ENCODE data around the gene AP5S1.
"Not testable (repeated sequence)": the region's sequence is repeated elsewhere in the genome, so short reads cannot be mapped to it uniquely, and the experiment has no call there.

Gene AP5S1

GRCh38 chr20:3820048-3820900 lies at the start of gene AP5S1:
Gene AP5S1 (plus strand): TSS chr20:3820547. CDS start chr20:3822118, 1,571 bp downstream.
- DNase-seq (ENCODE audit: low spot score): peak; percentile 92

DNA sequence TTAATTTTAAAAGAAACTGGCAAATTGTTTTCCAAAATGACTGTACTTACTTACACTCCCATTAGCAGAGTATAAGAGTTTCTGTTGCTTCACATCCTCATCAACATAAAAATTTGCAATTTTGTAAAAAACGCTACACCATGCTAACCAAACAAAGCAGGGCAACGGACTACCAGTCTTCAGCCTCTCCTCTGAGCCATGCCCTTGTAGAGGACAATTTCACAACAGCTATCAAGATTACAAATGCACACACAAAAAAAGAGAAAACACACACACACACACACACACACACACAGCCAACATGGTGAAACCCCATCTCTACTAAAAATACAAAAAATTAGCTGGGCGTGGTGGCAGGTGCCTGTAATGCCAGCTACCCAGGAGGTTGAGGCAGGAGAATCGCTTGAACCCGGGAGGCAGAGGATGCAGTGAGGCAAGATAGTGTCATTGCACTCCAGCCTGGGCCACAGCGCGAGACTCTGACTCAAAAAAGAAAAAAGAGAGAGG lies 48.7 kb upstream of the AP5S1 start:
- DNase-seq (ENCODE audit: low spot score): no peak

- DNase-seq (ENCODE audit: low spot score): no peak
Observed at GRCh38 chr20:3775457-3776108, 44.8 kb upstream of the AP5S1 start.

DNA sequence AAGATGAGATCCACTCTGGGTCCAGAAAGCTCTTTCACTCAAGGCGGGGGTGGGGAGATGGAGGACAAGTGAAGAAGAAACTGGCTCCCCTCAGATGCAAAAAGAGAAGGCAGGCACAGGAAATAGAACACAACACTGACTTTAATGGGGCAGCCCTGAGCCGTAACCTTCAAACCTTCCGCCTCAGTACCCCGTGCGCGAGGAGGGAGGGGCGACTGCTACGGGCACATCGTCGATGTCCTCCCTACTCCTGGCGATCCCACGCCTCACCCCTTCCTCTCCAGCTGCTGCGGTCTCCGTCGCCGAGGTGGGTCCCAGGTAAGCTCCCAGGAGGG lies 43.0 kb upstream of the AP5S1 start:
- DNase-seq (ENCODE audit: low spot score): no peak

DNA sequence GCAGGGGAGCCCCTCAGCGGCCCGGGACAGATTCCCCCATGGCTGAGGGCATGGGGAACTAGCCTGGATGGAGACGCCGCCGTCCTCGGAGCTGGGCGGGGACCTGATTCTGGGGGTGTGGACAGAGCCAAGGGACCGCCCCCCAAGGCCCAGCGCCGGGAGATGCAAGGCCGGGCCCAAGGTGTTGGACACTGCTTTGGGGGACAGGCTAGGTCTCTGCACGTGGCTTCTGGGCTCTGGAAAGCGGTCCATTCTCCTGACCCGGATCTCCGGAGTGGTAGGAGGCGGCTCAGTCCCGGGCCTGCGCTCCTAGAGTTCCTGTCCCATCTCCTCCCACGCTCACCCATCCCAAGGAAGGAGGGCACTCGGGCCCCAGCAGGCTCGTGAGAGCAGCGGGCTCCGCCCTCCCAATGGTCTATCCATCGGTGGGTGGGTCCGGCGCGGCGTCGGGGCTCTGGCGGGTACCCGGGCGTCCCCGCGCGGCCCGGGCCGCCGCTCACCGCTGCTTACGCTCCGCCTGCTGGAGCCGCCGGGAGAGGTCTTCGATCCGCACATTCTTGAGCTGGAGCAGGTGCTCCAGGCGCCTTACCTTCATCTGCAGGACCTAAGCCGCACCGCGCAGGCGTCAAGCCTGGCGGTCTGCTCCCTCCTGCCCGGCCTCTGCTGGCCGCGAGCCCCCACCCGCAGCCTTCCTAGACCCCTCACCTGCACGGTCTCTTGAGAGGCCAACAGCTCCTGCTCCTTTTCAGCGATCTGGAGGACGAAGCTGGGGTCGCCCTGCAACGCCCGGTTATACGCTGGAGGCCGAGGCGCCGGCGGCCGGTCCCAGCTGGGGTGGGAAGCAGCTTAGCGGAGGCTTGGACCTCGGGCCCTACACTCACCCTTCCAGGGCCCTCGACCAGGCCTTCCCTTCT lies 42.4 kb upstream of the AP5S1 start:
- DNase-seq (ENCODE audit: low spot score): peak; percentile 84

- no peak for DNase-seq (ENCODE audit: low spot score)
Observed at GRCh38 chr20:3778976-3779375, 41.4 kb upstream of the AP5S1 start.

DNA sequence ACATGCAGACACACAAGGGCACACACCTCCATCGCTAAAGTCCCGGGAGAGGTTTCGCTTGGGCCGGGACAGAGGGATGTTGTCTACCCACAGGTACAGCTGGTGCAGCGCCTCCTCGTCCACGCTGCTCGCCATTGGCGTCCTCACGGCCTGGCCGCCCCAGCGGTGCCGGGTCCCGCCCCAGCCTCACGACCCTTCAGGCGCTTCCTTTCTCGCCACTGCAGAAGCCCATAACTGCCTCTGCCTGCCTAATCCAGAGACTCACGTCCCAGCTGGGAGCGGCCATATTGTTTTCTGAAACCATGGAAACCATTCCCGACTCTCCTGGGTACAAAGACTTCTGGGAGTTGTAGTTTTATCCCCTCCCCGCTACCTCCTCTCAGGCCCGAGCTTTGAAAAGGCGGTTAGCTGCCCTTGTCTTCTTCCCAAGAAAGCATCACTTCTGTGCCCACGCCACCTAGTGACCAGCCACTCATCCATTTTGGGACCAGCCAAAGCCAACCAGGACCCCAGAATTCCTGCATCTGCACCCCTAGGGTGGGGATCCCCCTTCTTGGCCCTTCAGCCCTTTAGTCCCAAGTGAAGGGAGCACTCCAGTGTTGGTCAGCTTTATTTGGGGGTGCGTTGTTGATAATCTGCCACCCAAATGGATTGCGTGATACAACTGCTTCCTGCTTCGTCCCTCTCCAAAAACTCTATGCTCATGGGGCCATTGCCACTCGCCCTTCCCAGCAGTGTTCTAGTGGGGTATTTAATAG lies 39.0 kb upstream of the AP5S1 start, which contains the start of gene SPEF1:
TSS of gene SPEF1 (minus strand) at position 296 of the 758 bp plus-strand sequence. CDS start at position 135, 161 bp downstream.
- peak; percentile 96 for DNase-seq (ENCODE audit: low spot score)

DNA sequence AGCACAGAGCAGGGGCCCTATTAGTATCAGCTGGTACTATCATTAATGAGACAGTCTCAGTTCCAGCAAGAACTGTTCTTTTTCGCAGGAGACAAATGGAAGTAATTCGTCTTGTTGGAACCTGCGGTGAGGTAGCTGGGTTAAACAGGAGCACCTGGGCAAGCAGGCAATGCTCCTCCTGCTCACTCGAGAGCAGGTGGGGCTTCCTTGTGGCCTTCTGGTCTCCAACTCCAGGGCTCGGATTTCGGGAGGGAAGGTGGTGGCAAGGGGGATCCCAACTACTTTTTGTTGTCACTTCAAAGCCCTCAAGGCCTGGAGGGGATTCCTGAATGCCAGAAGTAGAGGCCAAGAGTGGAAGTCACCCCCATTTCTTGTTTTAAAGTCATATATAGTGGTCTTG lies 37.8 kb upstream of the AP5S1 start:
- DNase-seq (ENCODE audit: low spot score): no peak

GRCh38 chr20:3783068-3783489 lies 37.3 kb upstream of the AP5S1 start:
- no peak for DNase-seq (ENCODE audit: low spot score)

GRCh38 chr20:3783511-3784195 lies 36.7 kb upstream of the AP5S1 start:
- no peak for DNase-seq (ENCODE audit: low spot score)

GRCh38 chr20:3784216-3784853 lies 36.0 kb upstream of the AP5S1 start:
- DNase-seq (ENCODE audit: low spot score): no peak

DNA sequence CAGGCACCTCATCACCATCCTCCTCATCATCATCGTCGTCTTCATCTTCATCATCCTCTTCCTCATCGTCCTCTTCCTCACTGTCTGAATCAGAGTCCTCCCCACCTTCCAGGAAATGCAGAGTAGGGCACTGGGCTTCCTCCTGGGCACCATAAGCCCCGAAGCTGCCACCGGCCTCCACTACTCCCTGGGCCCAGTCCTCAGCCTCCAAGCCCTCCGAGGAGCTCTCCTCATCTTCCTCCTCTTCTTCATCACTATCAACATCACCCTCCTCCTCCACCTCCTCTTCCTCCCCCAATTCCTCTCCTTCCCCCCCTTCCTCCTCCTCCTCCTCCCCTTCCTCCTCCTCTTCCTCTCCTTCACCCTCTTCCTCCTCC lies 35.5 kb upstream of the AP5S1 start:
- DNase-seq (ENCODE audit: low spot score): no peak

- DNase-seq (ENCODE audit: low spot score): no peak
Observed at GRCh38 chr20:3785240-3786125, 34.9 kb upstream of the AP5S1 start.

GRCh38 chr20:3786126-3786484 lies 34.2 kb upstream of the AP5S1 start:
- peak; percentile 62 for DNase-seq (ENCODE audit: low spot score)

DNA sequence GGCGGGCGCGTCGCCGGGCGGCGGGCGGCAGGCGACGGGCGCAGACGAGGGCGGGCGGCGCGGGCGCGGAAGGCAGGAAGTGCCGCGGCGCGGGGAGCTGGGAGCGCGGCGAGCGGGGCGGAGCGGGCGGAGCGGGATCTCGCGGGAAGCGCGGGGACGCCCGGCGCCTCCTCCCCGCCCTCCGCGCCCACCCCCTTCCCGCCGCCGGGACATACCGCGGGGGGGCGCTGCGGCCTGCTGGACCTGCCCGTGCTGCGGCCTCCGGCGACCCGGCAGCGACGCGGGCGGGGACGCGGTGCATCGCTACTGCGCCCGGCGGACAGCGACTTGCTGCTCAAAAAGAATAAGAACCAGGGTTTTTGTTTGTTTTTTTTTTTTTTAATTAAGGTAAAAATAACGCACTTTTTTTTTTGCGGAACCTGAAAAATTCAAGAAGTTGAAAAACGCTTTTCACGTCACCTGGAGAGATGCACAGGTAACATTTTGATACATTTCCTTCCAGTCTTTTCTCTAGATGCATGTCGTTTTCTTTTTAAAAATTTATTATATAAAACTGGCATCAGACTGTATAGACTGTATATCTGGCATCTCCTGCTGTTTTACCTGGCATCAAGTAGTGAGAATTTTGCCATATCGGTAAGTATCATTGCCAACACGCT lies 33.6 kb upstream of the AP5S1 start, which contains the start of gene CENPB:
TSS of gene CENPB (minus strand) at position 76 of the 659 bp plus-strand sequence. CDS start 257 bp downstream, outside the sequence.
- peak; percentile 95 for DNase-seq (ENCODE audit: low spot score)

DNA sequence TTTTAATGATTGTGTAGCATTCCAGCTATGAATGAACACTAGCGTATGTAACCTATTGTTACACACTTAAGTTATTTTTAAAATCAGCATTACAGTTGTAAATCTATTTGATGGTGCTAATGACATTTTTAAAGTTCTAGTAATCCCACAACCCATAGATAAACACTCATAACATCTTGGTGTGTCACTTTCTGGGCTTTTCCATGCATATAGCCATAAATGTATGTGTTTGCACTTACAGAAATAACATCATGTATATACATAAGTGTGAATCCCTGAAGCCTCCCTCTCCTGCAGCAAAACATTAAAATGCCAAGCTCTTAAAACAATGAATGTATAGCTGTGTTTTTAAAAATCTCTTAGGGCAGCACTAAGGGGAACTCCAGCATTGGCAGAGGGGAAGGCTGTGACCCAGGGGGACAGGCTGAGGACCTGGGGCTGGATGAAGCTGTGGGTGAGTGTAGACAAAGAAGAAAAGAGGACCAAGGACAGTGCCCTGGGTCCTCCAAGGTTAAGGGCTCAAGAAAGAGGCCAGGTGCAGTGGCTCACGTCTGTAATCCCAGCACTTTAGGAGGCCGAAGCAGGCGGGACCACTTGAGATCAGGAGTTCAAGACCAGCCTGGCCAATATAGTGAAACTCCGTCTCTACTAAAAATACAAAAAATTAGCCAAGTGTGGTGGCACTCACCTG lies 32.9 kb upstream of the AP5S1 start:
- no peak for DNase-seq (ENCODE audit: low spot score)

DNA sequence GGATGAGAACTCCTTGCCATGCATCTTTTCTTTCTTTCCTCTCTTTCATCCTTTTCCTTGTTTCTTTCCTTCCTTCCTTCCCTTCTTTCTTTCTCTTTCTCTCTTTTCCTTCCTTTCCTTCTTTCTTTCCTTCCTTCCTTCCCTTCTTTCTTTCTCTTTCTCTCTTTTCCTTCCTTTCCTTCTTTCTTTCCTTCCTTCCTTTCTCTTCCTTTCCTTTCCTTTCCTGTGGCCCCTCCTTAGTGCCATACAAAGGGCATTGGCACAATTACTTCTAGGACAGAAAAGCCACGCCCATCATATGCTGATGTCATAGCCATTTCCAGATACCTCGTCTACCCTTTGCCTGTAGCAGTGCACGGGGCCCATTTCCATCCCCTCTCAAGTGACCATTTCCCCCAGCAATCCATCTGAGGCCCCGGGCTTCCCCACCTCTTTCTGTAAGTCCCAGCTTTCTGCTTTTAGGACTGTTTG lies 31.6 kb upstream of the AP5S1 start:
- DNase-seq (ENCODE audit: low spot score): no peak

GRCh38 chr20:3789201-3789600 lies 31.1 kb upstream of the AP5S1 start:
- DNase-seq (ENCODE audit: low spot score): not testable (repeated sequence)

Data from AG08396 (cell line).